ENCODE measurements around the gene CST9L.

- TF ChIP-seq POLR2AphosphoS5 (IDR thresholded peaks at IDR 0.05; ENCODE audit: low read depth, low read length) (no peak), POLR2A (IDR thresholded peaks at IDR 0.05; ENCODE audit: low read depth, low read length) (no peak), POU2F2 (IDR thresholded peaks at IDR 0.05; ENCODE audit: low read depth, low read length) (no peak), TAF1 (IDR thresholded peaks at IDR 0.05; ENCODE audit: low read depth, low read length) (no peak)
These were observed 53.4 kb downstream of the CST9L start for GRCh38 chr20:23514848-23515247.

Measured in GM12891 (cell line).